Transverse colon (tissue), 4 donors: ENCODE measurements around the gene CAMK2B. TPM values are rescaled to one million over a fixed set of nuclear protein-coding genes. Genes with fewer than 3 reads are reported as not detected.

Experiments
- DNase-seq: peaks from one replicate; pipeline ENCODE4 v3.0.0-alpha.2; 2019
- H3K27ac ChIP-seq, 4 donors: fragments of 200-600 bp; sonication (generic); 2 replicates each; pipeline ENCODE4 v1.5.1; 2016 to 2018; ENCODE audit warnings: inconsistent platforms in 4 of 4
- H3K27me3 ChIP-seq: fragments of 200-600 bp; sonication (generic); 2 replicates; pipeline ENCODE4 v1.5.1; 2017; ENCODE audit warnings: inconsistent platforms
- H3K36me3 ChIP-seq, 4 donors: fragments of 200-600 bp; sonication (generic); 2 replicates each; pipeline ENCODE4 v1.5.1; 2017 to 2019; ENCODE audit warnings: inconsistent platforms in 4 of 4
- H3K4me1 ChIP-seq, 4 donors: fragments of 200-600 bp; sonication (generic); 2 replicates each; pipeline ENCODE4 v1.5.1; 2017 to 2020; ENCODE audit warnings: inconsistent platforms in 4 of 4
- H3K4me3 ChIP-seq, 4 donors: fragments of 200-600 bp; sonication (generic); 1 replicate in 1 of 4; 2 replicates in 3 of 4; pipeline versions ENCODE4 v1.5.1 to v1.6.1; 2017 to 2019; ENCODE audit warnings: inconsistent platforms in 4 of 4
- H3K9me3 ChIP-seq, 2 donors: fragments of 200-600 bp; sonication (generic); 2 replicates each; pipeline ENCODE4 v1.5.1; 2017 to 2019; ENCODE audit warnings: inconsistent platforms in 2 of 2
- CTCF ChIP-seq, 5 experiments: fragments of 200-600 bp in 3 of 5; fragments of 450-650 bp in 2 of 5; sonication (generic) in 3 of 5; IDR thresholded peaks; 1 replicate in 2 of 5; 2 replicates in 3 of 5; pipeline ENCODE4 v1.5.1; 2016 to 2017; ENCODE audit warnings: antibody characterized with exemption in 5 of 5, inconsistent platforms in 3 of 5, mild to moderate bottlenecking in 2 of 5, moderate library complexity in 1 of 5
- EP300 ChIP-seq: sonication (generic); formaldehyde crosslinking; IDR thresholded peaks from one replicate; pipeline ENCODE4 v1.6.1; 2017; ENCODE audit warnings: antibody characterized with exemption, low read depth
- POLR2A ChIP-seq: fragments of 450-650 bp; IDR thresholded peaks from one replicate; pipeline ENCODE4 v1.6.1; 2016; ENCODE audit warnings: antibody characterized with exemption, mild to moderate bottlenecking, moderate library complexity
- POLR2AphosphoS5 ChIP-seq, 3 donors: sonication (generic); formaldehyde crosslinking; IDR thresholded peaks; one replicate each; pipeline ENCODE4 v1.6.1; 2016; ENCODE audit warnings: antibody characterized with exemption in 3 of 3
- WGBS, 2 donors: methylation state at CpG; one replicate each; pipeline ENCODE4 v1.1.5; 2018; ENCODE audit warnings: low coverage in 1 of 2; 5-methylcytosine and 5-hydroxymethylcytosine counted together
- in situ Hi-C, 4 donors: fragments of 200-750 bp; cut with MboI; loops; one replicate each; pipeline versions ENCODE4 v1.15.0 to v1.15.1; 2017; ENCODE audit warnings: low sequenced_read_pairs in 3 of 4, low pct_ligation_motif_present in 1 of 4, low pct_unique_long_range_greater_than_20kb in 1 of 4
- intact Hi-C: fragments of 100-400 bp; cut with DNase I; formaldehyde crosslinking; loops from one replicate; pipeline ENCODE4 v1.15.1; 2023; ENCODE audit warnings: low total_unique reads
- total RNA-seq, 4 donors: library from RNA; depleted of rRNA; stranded (reverse); fragments of >200 nt; gene quantifications; one replicate each; pipeline ENCODE4 v1.1.0, GENCODE V29; 2016

The CAMK2B gene
- total RNA-seq, 4 donors from 2014 or later: 0.16 to 2.8 (median 0.27) TPM; not detected in 1

GRCh38 chr7:44216521-44217222 is 108.7 kb downstream of the CAMK2B start:
- Histone ChIP-seq H3K36me3 (peaks cover 0 to 11% (median 4%) of the 10 kb centered on the region in 4 donors), H3K27me3 (no peaks in the 10 kb centered on the region), H3K27ac (no peak overlapping the region), H3K4me1 (no peaks in the 10 kb centered on the region), H3K4me3 (no peak overlapping the region), H3K9me3 (no peaks in the 10 kb centered on the region)
- DNase-seq: no peak
- WGBS, 2 donors: 79% methylated on average over 11 of the region's 13 CpGs; no CpG with 5 or more reads in 1 of the 2 donors
- in situ Hi-C loops: no loop called here
- TF ChIP-seq POLR2A (no peak), POLR2AphosphoS5 (IDR thresholded peaks at IDR 0.05) (no peak), EP300 (no peak), CTCF (IDR thresholded peaks at IDR 0.05) (no peak)
- intact Hi-C loops: no loop called here

DNA sequence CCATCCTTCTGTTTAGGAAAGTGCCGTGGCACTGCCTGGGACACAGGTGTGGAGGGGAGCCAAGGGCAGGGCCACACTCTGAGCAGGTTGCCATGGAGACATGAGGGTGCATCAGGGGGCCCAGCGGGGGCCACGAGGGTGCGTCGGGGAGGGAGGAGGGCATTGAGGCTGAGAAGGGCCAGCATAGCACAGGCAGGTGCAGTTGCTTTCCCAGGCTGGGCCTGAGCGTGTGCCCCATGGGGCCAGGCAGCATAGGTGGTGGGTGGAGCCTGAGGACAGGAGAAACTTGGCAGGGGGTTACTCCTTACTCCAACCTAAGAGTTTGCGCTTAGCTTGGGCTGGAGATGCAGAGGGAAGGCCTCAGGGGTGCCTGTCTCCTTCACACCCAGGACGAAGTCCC is 109.4 kb downstream of the CAMK2B start:
- Histone ChIP-seq H3K4me1 (no peaks in the 10 kb centered on the region), H3K36me3 (peaks cover 0 to 18% (median 7%) of the 10 kb centered on the region in 4 donors), H3K9me3 (no peaks in the 10 kb centered on the region), H3K27me3 (no peaks in the 10 kb centered on the region), H3K4me3 (no peak overlapping the region), H3K27ac (no peak overlapping the region)
- intact Hi-C loops: no loop called here
- DNase-seq: no peak
- in situ Hi-C loops: no loop called here
- WGBS, 2 donors: 50 to 60% methylated on average over 1 to 8 of the region's 8 CpGs
- TF ChIP-seq POLR2A (no peak), EP300 (no peak)

GRCh38 chr7:44215531-44215930 is 109.9 kb downstream of the CAMK2B start:
- WGBS, 2 donors: 83% methylated on average over 6 of the region's 7 CpGs; no CpG with 5 or more reads in 1 of the 2 donors
- intact Hi-C loops (no loop called here), in situ Hi-C loops (no loop called here)
- TF ChIP-seq CTCF (IDR thresholded peaks at IDR 0.05): no peak
- no peak for TF ChIP-seq EP300
- no peak for TF ChIP-seq POLR2AphosphoS5 (IDR thresholded peaks at IDR 0.05)
- no peak for TF ChIP-seq POLR2A
- H3K9me3 ChIP-seq: no peaks in the 10 kb centered on the region
- H3K36me3 ChIP-seq: peaks cover 0 to 23% (median 9%) of the 10 kb centered on the region in 4 donors
- DNase-seq: no peak
- no peak overlapping the region for H3K4me3 ChIP-seq
- no peak overlapping the region for H3K27ac ChIP-seq
- H3K27me3 ChIP-seq: no peaks in the 10 kb centered on the region
- H3K4me1 ChIP-seq: no peaks in the 10 kb centered on the region

GRCh38 chr7:44213877-44214388 is 111.5 kb downstream of the CAMK2B start:
- DNase-seq: no peak
- no peak overlapping the region for H3K27ac ChIP-seq
- TF ChIP-seq EP300: no peak
- no peak for TF ChIP-seq POLR2A
- TF ChIP-seq POLR2AphosphoS5 (IDR thresholded peaks at IDR 0.05): no peak
- TF ChIP-seq CTCF (IDR thresholded peaks at IDR 0.05): no peak
- no peaks in the 10 kb centered on the region for H3K27me3 ChIP-seq
- H3K9me3 ChIP-seq: no peaks in the 10 kb centered on the region
- in situ Hi-C loops (no loop called here), intact Hi-C loops (no loop called here)
- H3K4me3 ChIP-seq: no peak overlapping the region
- 86% methylated on average over 9 of the region's 9 CpGs; no CpG with 5 or more reads in 1 of the 2 donors for WGBS, 2 donors
- H3K4me1 ChIP-seq: no peaks in the 10 kb centered on the region
- peaks cover 0 to 39% (median 18%) of the 10 kb centered on the region in 4 donors for H3K36me3 ChIP-seq
